A673 (cell line): Measurements from ENCODE around the gene CAPN9. TPM values are rescaled to one million over a fixed set of nuclear protein-coding genes. Genes with fewer than 3 reads are reported as not detected.

Experiments
- BruUV-seq: library from RNA; stranded (reverse); fragments of 400-500 nt; replicated peaks from 2 replicates; lab custom pipeline; 2021; lab: Mats Ljungman, UMichigan
- CTCF ChIA-PET: fragments of 300-600 bp; sonication (Branson Sonifier 250); formaldehyde crosslinking; loops from one replicate; lab custom pipeline; 2022; ENCODE audit warnings: antibody characterized with exemption; lab: Charles Lee
- POLR2A ChIA-PET: fragments of 300-600 bp; sonication (Branson Sonifier 250); formaldehyde crosslinking; loops from one replicate; lab custom pipeline; 2022; ENCODE audit warnings: antibody characterized with exemption; ENCODE audit not compliant: low non-redundant PET; lab: Charles Lee
- DNase-seq: peaks from one replicate; pipeline ENCODE4 v3.0.0-alpha.2; 2015; ENCODE audit warnings: low spot score
- H3K27ac ChIP-seq: fragments of 200-600 bp; sonication (generic); 2 replicates; pipeline ENCODE4 v1.5.1; 2016; ENCODE audit warnings: mixed run types, low read depth, mild to moderate bottlenecking, mixed read lengths, antibody characterized with exemption, low read length; ENCODE audit not compliant: poor library complexity, severe bottlenecking
- H3K27me3 ChIP-seq: fragments of 200-600 bp; sonication (generic); replicated peaks from 2 replicates; pipeline ENCODE4 v1.6.1; 2017; ENCODE audit warnings: mixed run types, low read depth, mild to moderate bottlenecking, mixed read lengths, antibody characterized with exemption, low read length; ENCODE audit not compliant: insufficient read depth, poor library complexity
- H3K36me3 ChIP-seq: fragments of 200-600 bp; sonication (generic); 2 replicates; pipeline ENCODE4 v1.6.1; 2016; ENCODE audit warnings: mixed run types, mild to moderate bottlenecking, mixed read lengths, antibody characterized with exemption, low read length; ENCODE audit not compliant: insufficient read depth, poor library complexity, severe bottlenecking
- H3K4me1 ChIP-seq: fragments of 200-600 bp; sonication (generic); 2 replicates; pipeline ENCODE4 v1.6.1; 2017; ENCODE audit warnings: mixed run types, mild to moderate bottlenecking, mixed read lengths, antibody characterized with exemption, low read length; ENCODE audit not compliant: insufficient read depth, poor library complexity, severe bottlenecking
- H3K4me3 ChIP-seq: fragments of 200-600 bp; sonication (generic); 2 replicates; pipeline ENCODE4 v1.5.1; 2016; ENCODE audit warnings: low read depth, mixed run types, mild to moderate bottlenecking, mixed read lengths, low read length; ENCODE audit not compliant: poor library complexity, severe bottlenecking
- H3K9me3 ChIP-seq: fragments of 200-600 bp; sonication (generic); 2 replicates; pipeline ENCODE4 v1.6.1; 2016; ENCODE audit warnings: mixed run types, low read depth, mild to moderate bottlenecking, mixed read lengths, antibody characterized with exemption, low read length; ENCODE audit not compliant: poor library complexity, severe bottlenecking
- CTCF ChIP-seq: fragments of 300-800, 200-600 bp; sonication (generic); conservative IDR thresholded peaks from 2 replicates; pipeline ENCODE4 v1.5.1; 2017; ENCODE audit warnings: low read depth, mild to moderate bottlenecking, antibody characterized with exemption, low read length, moderate library complexity, mixed read lengths
- EZH2 ChIP-seq: fragments of 200-600 bp; sonication (generic); IDR thresholded peaks from 2 replicates; pipeline ENCODE4 v1.6.1; 2017; ENCODE audit warnings: borderline replicate concordance, low read depth, mild to moderate bottlenecking, mixed read lengths, antibody characterized with exemption, low read length; ENCODE audit not compliant: poor library complexity, severe bottlenecking
- intact Hi-C: fragments of 100-400 bp; cut with micrococcal nuclease; formaldehyde crosslinking; loops from one replicate; pipeline ENCODE4 v1.10.0; 2022; ENCODE audit not compliant: unreplicated experiment
- total RNA-seq: library from RNA; stranded (reverse); gene quantifications from 2 replicates; pipeline ENCODE4 v1.2.3, GENCODE V29; 2021

CAPN9 gene
- total RNA-seq, 1 experiment from 2014 or later: not detected

GRCh38 chr1:230746617-230747016, 571 bp upstream of the CAPN9 start:
- Histone ChIP-seq H3K27me3 (no peaks in the 10 kb centered on the region), H3K36me3 (no peaks in the 10 kb centered on the region), H3K27ac (no peak overlapping the region), H3K4me3 (no peak overlapping the region), H3K9me3 (no peaks in the 10 kb centered on the region), H3K4me1 (peaks cover 9% of the 10 kb centered on the region)
- DNase-seq: no peak
- ChIA-PET POLR2A (no interaction called here), CTCF (no interaction called here)
- TF ChIP-seq CTCF (no peak), EZH2 (no peak)
- intact Hi-C loops: no loop called here
- BruUV-seq: no TSS peak

DNA sequence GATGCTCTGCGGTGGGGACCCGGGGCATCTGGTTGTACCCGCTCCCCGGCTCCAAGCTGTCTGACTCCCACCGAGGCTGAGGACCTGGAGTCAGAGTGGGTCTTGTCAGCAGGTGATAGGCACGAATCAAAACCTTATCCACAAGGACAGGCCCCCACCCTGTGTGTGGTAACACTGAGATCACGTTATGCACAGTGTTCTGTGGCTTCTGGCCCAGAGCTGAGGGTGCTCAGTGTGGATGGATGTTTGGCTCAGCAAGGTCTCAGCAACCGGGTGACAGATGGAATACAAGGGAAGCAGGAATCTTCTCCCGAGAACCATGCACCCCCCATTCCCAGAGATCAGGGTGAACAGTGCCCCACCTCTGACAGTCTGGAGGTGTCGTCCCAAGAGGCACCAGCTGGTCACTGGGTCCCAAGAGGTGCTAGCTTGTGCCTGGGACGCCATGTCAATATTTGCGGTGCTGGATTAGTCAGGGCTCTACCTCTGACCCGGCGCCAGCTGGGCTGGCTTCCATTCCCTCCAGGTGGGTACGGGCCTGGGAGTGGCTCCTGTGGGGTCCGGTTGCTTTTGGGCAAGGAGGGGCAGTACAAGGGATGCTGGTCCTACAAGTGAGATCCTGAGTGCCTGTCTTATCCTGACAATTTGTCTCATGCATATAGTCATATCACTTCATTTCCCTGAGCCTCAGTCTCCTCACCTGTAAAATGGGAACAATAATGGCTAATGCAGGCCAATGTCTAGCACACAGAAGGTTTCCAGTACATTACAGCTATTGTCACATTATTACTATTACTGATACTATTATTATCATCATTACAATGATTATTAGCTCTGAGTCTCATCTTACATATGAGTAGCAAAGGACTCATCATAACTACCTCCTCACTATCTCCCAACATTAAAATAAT, 957 bp downstream of the CAPN9 start:
- POLR2A ChIA-PET: no interaction called here

GRCh38 chr1:230749150-230749549, 2.0 kb downstream of the CAPN9 start:
- H3K4me3 ChIP-seq: no peak overlapping the region
- DNase-seq: peak; percentile 19
- BruUV-seq: no TSS peak
- peaks cover 9% of the 10 kb centered on the region for H3K4me1 ChIP-seq
- no peaks in the 10 kb centered on the region for H3K36me3 ChIP-seq
- H3K27ac ChIP-seq: no peak overlapping the region
- H3K27me3 ChIP-seq: no peaks in the 10 kb centered on the region
- ChIA-PET POLR2A (no interaction called here), CTCF (no interaction called here)
- TF ChIP-seq EZH2 (no peak), CTCF (no peak)
- intact Hi-C loops: no loop called here
- no peaks in the 10 kb centered on the region for H3K9me3 ChIP-seq

More for the DNA sequence above, 957 bp downstream of the CAPN9 start:
- peaks cover 9% of the 10 kb centered on the region for H3K4me1 ChIP-seq
- CTCF ChIA-PET: no interaction called here
- intact Hi-C loops: no loop called here
- DNase-seq: no peak
- H3K4me3 ChIP-seq: no peak overlapping the region
- H3K27ac ChIP-seq: no peak overlapping the region
- no peaks in the 10 kb centered on the region for H3K27me3 ChIP-seq
- H3K9me3 ChIP-seq: no peaks in the 10 kb centered on the region
- TF ChIP-seq EZH2 (no peak), CTCF (no peak)
- no peaks in the 10 kb centered on the region for H3K36me3 ChIP-seq
- no TSS peak for BruUV-seq
